Measurements from ENCODE around the gene DPYSL3. TPM values are rescaled to one million over a fixed set of nuclear protein-coding genes. Genes with fewer than 3 reads are reported as not detected.
A peak's percentile ranks its signal among the peaks of the same experiment; 100 is the strongest.

Gene DPYSL3
- total RNA-seq, 8 experiments from 2014 or later, result 131 to 708 (median 333) TPM

DNA sequence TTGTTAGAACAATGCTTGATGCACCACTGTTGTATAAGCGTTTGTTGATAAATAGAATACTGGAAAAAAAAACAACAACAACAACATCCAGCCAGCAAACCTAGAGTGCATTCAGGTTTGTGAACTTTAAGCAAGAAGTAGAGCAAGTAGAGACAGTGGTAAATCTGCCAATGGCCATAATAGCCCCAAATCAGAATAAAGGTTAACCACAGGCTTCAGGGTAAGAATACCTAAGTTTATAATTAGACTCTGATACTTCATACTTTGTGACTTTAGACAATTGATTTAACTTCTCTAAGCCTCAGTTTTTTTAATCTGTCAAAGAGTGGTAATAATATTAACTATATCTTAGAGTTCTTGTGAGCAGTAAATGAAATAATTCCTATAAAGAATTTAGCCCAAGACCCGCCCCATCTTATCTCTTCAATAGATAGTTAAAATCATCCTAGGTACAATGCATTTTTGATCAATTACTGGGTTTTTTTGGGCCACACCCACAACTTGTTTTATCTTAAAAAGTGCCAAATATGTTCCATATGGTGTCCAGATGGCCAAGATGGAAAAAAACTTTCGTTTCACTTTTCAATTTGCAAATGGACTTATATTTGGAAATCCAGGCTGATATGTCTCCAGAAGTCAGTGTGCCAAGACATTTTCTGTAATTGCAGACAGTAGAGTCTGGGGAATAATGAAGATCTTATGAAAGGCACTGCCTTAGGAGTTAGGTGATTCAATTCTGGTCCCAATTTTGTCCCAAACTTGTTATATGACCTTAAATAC is 24.5 kb upstream of the DPYSL3 start:
- 30 to 100% (median 82%) methylated on average over 1 to 3 of the region's 3 CpGs for WGBS, 10 experiments
- peak in 3 of 8 experiments; percentile 57 to 75 (median 57) for ATAC-seq (replicated peaks in 6 of 8)
- H3K4me3 ChIP-seq, result no peak overlapping the region
- in situ Hi-C loops (cut with MboI; ENCODE audit: low pct_unique_long_range_greater_than_20kb in 2 of 9, low sequenced_read_pairs in 9 of 9, unreplicated experiment in 9 of 9), result no loop called here
- no peak overlapping the region for H3K27ac ChIP-seq
- H3K4me1 ChIP-seq (replicated peaks in 1 of 2), result peaks cover 0 to 28% of the 10 kb centered on the region in 2 donors

DNA sequence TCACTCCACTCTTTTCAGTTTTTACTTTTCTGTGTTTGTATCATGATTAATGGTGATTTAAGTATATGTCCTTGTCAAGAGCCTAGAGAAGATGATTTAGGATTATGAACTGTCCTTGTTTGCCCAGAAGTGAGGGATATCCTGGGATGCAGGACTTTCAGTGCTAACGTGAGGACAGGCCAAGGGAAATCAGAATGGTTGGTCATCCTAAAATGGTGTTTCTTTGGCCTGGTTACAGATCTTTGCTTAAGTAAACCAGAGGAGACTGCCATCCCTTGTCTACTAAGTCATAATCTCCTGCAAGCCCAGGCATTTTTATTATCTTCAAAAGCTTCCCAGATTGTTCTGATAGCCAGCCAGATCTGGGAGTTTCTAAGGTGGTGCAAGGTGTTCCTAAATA is 22.3 kb upstream of the DPYSL3 start:
- Histone ChIP-seq H3K4me3 (no peak overlapping the region), H3K4me1 (replicated peaks in 1 of 2) (peaks cover 0 to 28% of the 10 kb centered on the region in 2 donors), H3K27ac (no peak overlapping the region)
- WGBS, 10 experiments, result 60 to 100% (median 82%) methylated on average over 1 of the region's 1 CpG; no CpG with 5 or more reads in 2 of the 10 experiments
- ATAC-seq (replicated peaks in 6 of 8), result peak in 4 of 8 experiments; percentile 15 to 71 (median 55)
- in situ Hi-C loops (cut with MboI; ENCODE audit: low pct_unique_long_range_greater_than_20kb in 2 of 9, low sequenced_read_pairs in 9 of 9, unreplicated experiment in 9 of 9), result no loop called here

GRCh38 chr5:147530530-147531389 is 20.9 kb upstream of the DPYSL3 start:
- in situ Hi-C loops (cut with MboI; ENCODE audit: low pct_unique_long_range_greater_than_20kb in 2 of 9, low sequenced_read_pairs in 9 of 9, unreplicated experiment in 9 of 9), result no loop called here
- H3K27ac ChIP-seq, result peak overlapping the region in 1 of 2 donors; percentile 55
- 60 to 86% (median 69%) methylated on average over 3 to 7 of the region's 7 CpGs for WGBS, 10 experiments
- ATAC-seq (replicated peaks in 6 of 8), result peak in 7 of 8 experiments; percentile 15 to 98 (median 88)
- H3K4me1 ChIP-seq (replicated peaks in 1 of 2), result peaks cover 0 to 28% of the 10 kb centered on the region in 2 donors
- no peak overlapping the region for H3K4me3 ChIP-seq

- 3 to 100% (median 72%) methylated on average over 1 to 4 of the region's 4 CpGs; no CpG with 5 or more reads in 1 of the 10 experiments for WGBS, 10 experiments
- ATAC-seq (replicated peaks in 6 of 8), result peak in 3 of 8 experiments; percentile 45 to 63 (median 61)
Observed at GRCh38 chr5:147523069-147523468, 13.2 kb upstream of the DPYSL3 start.

GRCh38 chr5:147522435-147522834 is 12.6 kb upstream of the DPYSL3 start:
- in situ Hi-C loops (cut with MboI; ENCODE audit: low pct_unique_long_range_greater_than_20kb in 2 of 9, low sequenced_read_pairs in 9 of 9, unreplicated experiment in 9 of 9), result no loop called here
- ATAC-seq (replicated peaks in 6 of 8), result peak in 5 of 8 experiments; percentile 28 to 80 (median 67)
- Histone ChIP-seq H3K4me3 (no peak overlapping the region), H3K27ac (no peak overlapping the region), H3K4me1 (replicated peaks in 1 of 2) (peaks cover 0 to 6% of the 10 kb centered on the region in 2 donors)
- WGBS, 10 experiments, result 0 to 79% (median 44%) methylated on average over 1 to 3 of the region's 3 CpGs; no CpG with 5 or more reads in 1 of the 10 experiments

More at GRCh38 chr5:147523069-147523468, 13.2 kb upstream of the DPYSL3 start:
- Histone ChIP-seq H3K27ac (no peak overlapping the region), H3K4me1 (replicated peaks in 1 of 2) (peaks cover 0 to 6% of the 10 kb centered on the region in 2 donors), H3K4me3 (no peak overlapping the region)
- in situ Hi-C loops (cut with MboI; ENCODE audit: low pct_unique_long_range_greater_than_20kb in 2 of 9, low sequenced_read_pairs in 9 of 9, unreplicated experiment in 9 of 9), result no loop called here

- in situ Hi-C loops (cut with MboI; ENCODE audit: low pct_unique_long_range_greater_than_20kb in 2 of 9, low sequenced_read_pairs in 9 of 9, unreplicated experiment in 9 of 9), result no loop called here
- no peak overlapping the region for H3K4me3 ChIP-seq
- ATAC-seq (replicated peaks in 6 of 8), result no peak
- H3K27ac ChIP-seq, result no peak overlapping the region
- peaks cover 0 to 6% of the 10 kb centered on the region in 2 donors for H3K4me1 ChIP-seq (replicated peaks in 1 of 2)
- 17 to 100% (median 82%) methylated on average over 1 of the region's 1 CpG; no CpG with 5 or more reads in 4 of the 10 experiments for WGBS, 10 experiments
Observed at GRCh38 chr5:147520450-147520849, 10.6 kb upstream of the DPYSL3 start.

DNA sequence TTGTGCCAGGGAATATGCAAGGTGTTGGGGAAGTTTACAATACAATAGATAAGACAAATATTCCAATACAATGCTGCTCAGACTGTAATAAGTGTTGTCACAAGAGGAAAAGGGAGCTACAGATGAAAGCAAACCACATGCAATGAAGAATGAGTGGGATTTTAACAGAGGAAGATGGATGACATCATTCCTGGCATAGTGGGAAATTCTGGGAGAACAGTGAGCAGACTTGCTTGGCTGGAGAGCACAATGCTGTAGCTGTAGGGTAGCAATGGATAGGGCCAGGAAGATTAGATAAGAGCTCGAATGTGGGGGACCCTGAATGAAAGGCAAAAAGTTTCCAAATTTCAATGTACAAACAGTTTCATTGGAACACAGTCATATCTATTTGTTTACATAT is 9.5 kb upstream of the DPYSL3 start:
- H3K27ac ChIP-seq, result no peak overlapping the region
- H3K4me3 ChIP-seq, result no peak overlapping the region
- in situ Hi-C loops (cut with MboI; ENCODE audit: low pct_unique_long_range_greater_than_20kb in 2 of 9, low sequenced_read_pairs in 9 of 9, unreplicated experiment in 9 of 9), result no loop called here
- WGBS, 10 experiments, result 27 to 100% (median 80%) methylated on average over 1 of the region's 1 CpG; no CpG with 5 or more reads in 3 of the 10 experiments
- H3K4me1 ChIP-seq (replicated peaks in 1 of 2), result peaks cover 0 to 6% of the 10 kb centered on the region in 2 donors
- ATAC-seq (replicated peaks in 6 of 8), result no peak

- 89 to 100% (median 100%) methylated on average over 1 of the region's 1 CpG; no CpG with 5 or more reads in 1 of the 10 experiments for WGBS, 10 experiments
- no peak overlapping the region for H3K27ac ChIP-seq
- in situ Hi-C loops (cut with MboI; ENCODE audit: low pct_unique_long_range_greater_than_20kb in 2 of 9, low sequenced_read_pairs in 9 of 9, unreplicated experiment in 9 of 9), result no loop called here
- ATAC-seq (replicated peaks in 6 of 8), result no peak
- H3K4me1 ChIP-seq (replicated peaks in 1 of 2), result peaks cover 0 to 3% of the 10 kb centered on the region in 2 donors
- no peak overlapping the region for H3K4me3 ChIP-seq
Observed at GRCh38 chr5:147517383-147517782, 7.5 kb upstream of the DPYSL3 start.

- in situ Hi-C loops (cut with MboI; ENCODE audit: low pct_unique_long_range_greater_than_20kb in 2 of 9, low sequenced_read_pairs in 9 of 9, unreplicated experiment in 9 of 9), result no loop called here
- Histone ChIP-seq H3K27ac (no peak overlapping the region), H3K4me1 (replicated peaks in 1 of 2) (peaks cover 0 to 2% of the 10 kb centered on the region in 2 donors), H3K4me3 (no peak overlapping the region)
- WGBS, 10 experiments, result 75 to 92% (median 86%) methylated on average over 2 to 7 of the region's 7 CpGs
- ATAC-seq (replicated peaks in 6 of 8), result no peak
Observed at GRCh38 chr5:147515269-147515668, 5.4 kb upstream of the DPYSL3 start.

- in situ Hi-C loops (cut with MboI; ENCODE audit: low pct_unique_long_range_greater_than_20kb in 2 of 9, low sequenced_read_pairs in 9 of 9, unreplicated experiment in 9 of 9), result no loop called here
- WGBS, 10 experiments, result 0 to 96% (median 73%) methylated on average over 2 to 3 of the region's 3 CpGs; no CpG with 5 or more reads in 2 of the 10 experiments
- peak in 3 of 8 experiments; percentile 3 to 74 (median 5) for ATAC-seq (replicated peaks in 6 of 8)
Observed at GRCh38 chr5:147512659-147513379, 3.0 kb upstream of the DPYSL3 start.

DNA sequence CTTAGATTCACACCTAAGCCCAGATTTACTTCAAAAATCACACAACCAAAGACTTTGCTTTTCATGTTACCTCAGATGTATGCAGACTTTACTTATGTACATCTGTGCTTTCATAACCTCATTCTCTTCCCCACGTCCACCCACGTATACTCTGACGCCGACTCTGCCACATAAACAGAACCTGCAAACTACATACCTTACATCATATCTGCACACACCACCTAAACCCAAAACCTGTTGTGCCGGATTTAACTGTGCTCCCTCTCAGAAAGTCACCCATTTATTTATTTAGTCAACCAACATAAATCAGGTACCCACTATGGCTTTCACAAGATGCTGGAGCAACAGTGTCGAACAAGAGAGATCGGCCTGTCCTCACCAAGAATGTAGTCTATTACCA is 1.0 kb upstream of the DPYSL3 start:
- no peak for ATAC-seq (replicated peaks in 6 of 8)
- H3K4me3 ChIP-seq, result no peak overlapping the region
- in situ Hi-C loops (cut with MboI; ENCODE audit: low pct_unique_long_range_greater_than_20kb in 2 of 9, low sequenced_read_pairs in 9 of 9, unreplicated experiment in 9 of 9), result no loop called here
- 61 to 100% (median 93%) methylated on average over 2 to 7 of the region's 7 CpGs; no CpG with 5 or more reads in 3 of the 10 experiments for WGBS, 10 experiments
- H3K4me1 ChIP-seq (replicated peaks in 1 of 2), result peaks cover 8 to 10% of the 10 kb centered on the region in 2 donors
- no peak overlapping the region for H3K27ac ChIP-seq

More at GRCh38 chr5:147512659-147513379, 3.0 kb upstream of the DPYSL3 start:
- H3K27ac ChIP-seq, result no peak overlapping the region
- H3K4me3 ChIP-seq, result no peak overlapping the region
- peaks cover 5 to 8% of the 10 kb centered on the region in 2 donors for H3K4me1 ChIP-seq (replicated peaks in 1 of 2)

- ATAC-seq (replicated peaks in 6 of 8), result peak; percentile 7 to 58 (median 38)
- in situ Hi-C loops (cut with MboI; ENCODE audit: low pct_unique_long_range_greater_than_20kb in 2 of 9, low sequenced_read_pairs in 9 of 9, unreplicated experiment in 9 of 9), result no loop called here
- WGBS, 10 experiments, result 0% methylated on average over 1 to 17 of the region's 50 CpGs; no CpG with 5 or more reads in 6 of the 10 experiments
- Histone ChIP-seq H3K4me3 (peak overlapping the region; percentile 44 to 59 (median 57)), H3K27ac (peak overlapping the region in 1 of 2 donors; percentile 17), H3K4me1 (replicated peaks in 1 of 2) (peaks cover 8 to 16% of the 10 kb centered on the region in 2 donors)
Observed at GRCh38 chr5:147509041-147509709, 693 bp downstream of the DPYSL3 start.

Measured in motor neuron (in vitro differentiated cells).